H1 (cell line): ENCODE results near the gene PCID2. TPM values are rescaled to one million over a fixed set of nuclear protein-coding genes. Genes with fewer than 3 reads are reported as not detected.

ENCODE experiments used
- CTCF ChIA-PET: fragments of 300-600 bp; sonication (Branson Sonifier 250); formaldehyde crosslinking; loops from one replicate; lab custom pipeline; 2021; ENCODE audit not compliant: partially characterized antibody; lab: Charles Lee
- POLR2A ChIA-PET: fragments of 300-600 bp; sonication (Branson Sonifier 250); formaldehyde crosslinking; loops from one replicate; lab custom pipeline; 2021; ENCODE audit warnings: inconsistent platforms; ENCODE audit not compliant: partially characterized antibody; lab: Charles Lee
- DNase-seq, 2 experiments: peaks; one replicate each; pipeline versions ENCODE4 v3.0.0 to v3.0.0-alpha.2; 2010 to 2022; ENCODE audit warnings: low spot score in 2 of 2, low read depth in 1 of 2, mixed read lengths in 1 of 2
- FAIRE-seq: peaks from 2 replicates; lab custom pipeline; 2011; peaks lifted over from hg19 to GRCh38; lab: Jason Lieb, UNC
- H2AFZ ChIP-seq: 2 replicates; pipeline ENCODE4 v1.8.1; 2012; ENCODE audit warnings: low read length, inconsistent platforms
- H2AK5ac ChIP-seq: 2 replicates; pipeline ENCODE4 v1.6.1; 2013; ENCODE audit warnings: low read depth, low read length
- H2BK120ac ChIP-seq: replicated peaks from 2 replicates; pipeline ENCODE3; 2013; ENCODE audit warnings: low read depth, low read length, inconsistent platforms
- H2BK12ac ChIP-seq: 2 replicates; pipeline ENCODE4 v1.6.1; 2013; ENCODE audit warnings: low read depth, low read length
- H2BK15ac ChIP-seq: 2 replicates; pipeline ENCODE4 v1.6.1; 2013; ENCODE audit warnings: low read length
- H2BK20ac ChIP-seq: 2 replicates; pipeline ENCODE4 v1.6.1; 2013; ENCODE audit warnings: low read length
- H2BK5ac ChIP-seq: 2 replicates; pipeline ENCODE4 v1.6.1; 2013; ENCODE audit warnings: low read depth, low read length
- H3K14ac ChIP-seq: 2 replicates; pipeline ENCODE4 v1.6.1; 2013; ENCODE audit warnings: inconsistent platforms; ENCODE audit not compliant: insufficient read length
- H3K18ac ChIP-seq: 2 replicates; pipeline ENCODE4 v1.6.1; 2013; ENCODE audit warnings: low read length; ENCODE audit errors: extremely low read depth
- H3K23ac ChIP-seq: 2 replicates; pipeline ENCODE4 v1.6.1; 2013; ENCODE audit warnings: inconsistent platforms; ENCODE audit not compliant: insufficient read length
- H3K23me2 ChIP-seq: 2 replicates; pipeline ENCODE4 v1.6.1; 2013; ENCODE audit warnings: low read depth, low read length
- H3K27ac ChIP-seq: 2 replicates; pipeline ENCODE4 v1.6.1; 2011; ENCODE audit warnings: low read depth, low read length, inconsistent platforms
- H3K27me3 ChIP-seq, 4 experiments: replicated peaks in 1 of 4; 1 replicate in 1 of 4; 2 replicates in 3 of 4; pipeline versions ENCODE4 v1.6.1 to v1.8.1; 2011 to 2013; ENCODE audit warnings: low read length in 3 of 4, mild to moderate bottlenecking in 3 of 4, inconsistent platforms in 2 of 4, mixed read lengths in 2 of 4, moderate library complexity in 1 of 4; ENCODE audit not compliant: control insufficient read depth in 3 of 4, insufficient read depth in 3 of 4; ENCODE audit errors: extremely low read depth in 1 of 4
- H3K36me3 ChIP-seq, 4 experiments: 2 replicates each; pipeline versions ENCODE4 v1.6.1 to v1.8.1; 2011 to 2013; ENCODE audit warnings: mild to moderate bottlenecking in 4 of 4, low read length in 3 of 4, moderate library complexity in 2 of 4, control low read depth in 1 of 4, inconsistent platforms in 1 of 4; ENCODE audit not compliant: insufficient read depth in 4 of 4, control insufficient read depth in 2 of 4
- H3K4ac ChIP-seq: replicated peaks from 2 replicates; pipeline ENCODE3; 2013; ENCODE audit warnings: low read length, low read depth, mixed read lengths, inconsistent platforms; ENCODE audit not compliant: insufficient read length
- H3K4me1 ChIP-seq, 4 experiments: replicated peaks in 1 of 4; 1 replicate in 1 of 4; 2 replicates in 3 of 4; pipeline versions ENCODE4 v1.6.1 to v1.8.1; 2011 to 2013; ENCODE audit warnings: low read length in 3 of 4, inconsistent platforms in 2 of 4, mixed read lengths in 1 of 4; ENCODE audit not compliant: insufficient read depth in 4 of 4, control insufficient read depth in 3 of 4
- H3K4me2 ChIP-seq, 2 experiments: 2 replicates each; pipeline versions ENCODE4 v1.6.1 to v1.8.1; 2011 to 2013; ENCODE audit warnings: low read depth in 2 of 2, low read length in 2 of 2, control low read depth in 1 of 2, inconsistent platforms in 1 of 2, mild to moderate bottlenecking in 1 of 2; ENCODE audit not compliant: insufficient read depth in 1 of 2
- H3K4me3 ChIP-seq, 4 experiments: fragments of 200-600, 300-600 bp in 1 of 4; sonication (generic), shearing (Covaris generic), sonication (Bioruptor Twin) in 1 of 4; 2 replicates each; pipeline versions ENCODE4 v1.5.1 to v1.8.1; 2011 to 2016; ENCODE audit warnings: low read length in 4 of 4, low read depth in 3 of 4, control low read depth in 2 of 4, inconsistent platforms in 2 of 4, mild to moderate bottlenecking in 2 of 4, mixed read lengths in 1 of 4, moderate library complexity in 1 of 4; ENCODE audit not compliant: insufficient read depth in 2 of 4; ENCODE audit errors: extremely low read depth in 1 of 4
- H3K56ac ChIP-seq: replicated peaks from 2 replicates; pipeline ENCODE3; 2013; ENCODE audit warnings: low read depth, mild to moderate bottlenecking, mixed read lengths, low read length, inconsistent platforms; ENCODE audit not compliant: insufficient read length
- H3K79me1 ChIP-seq: 2 replicates; pipeline ENCODE4 v1.6.1; 2013; ENCODE audit warnings: low read depth, low read length, control low read depth
- H3K79me2 ChIP-seq, 2 experiments: 2 replicates each; pipeline versions ENCODE4 v1.6.1 to v1.8.1; 2012 to 2013; ENCODE audit warnings: low read length in 2 of 2, mild to moderate bottlenecking in 2 of 2, inconsistent platforms in 1 of 2; ENCODE audit not compliant: insufficient read depth in 2 of 2, control insufficient read depth in 1 of 2
- H3K9ac ChIP-seq, 4 experiments: replicated peaks in 1 of 4; 1 replicate in 1 of 4; 2 replicates in 3 of 4; pipeline versions ENCODE4 v1.6.1 to v1.8.1; 2011 to 2013; ENCODE audit warnings: low read depth in 3 of 4, low read length in 3 of 4, control low read depth in 2 of 4, mild to moderate bottlenecking in 2 of 4, moderate library complexity in 2 of 4, inconsistent platforms in 1 of 4; ENCODE audit errors: extremely low read depth in 1 of 4
- H3K9me3 ChIP-seq, 2 experiments: 2 replicates each; pipeline versions ENCODE4 v1.6.1 to v1.8.1; 2012 to 2013; ENCODE audit warnings: mild to moderate bottlenecking in 2 of 2, moderate library complexity in 2 of 2, control low read depth in 1 of 2, inconsistent platforms in 1 of 2, low read depth in 1 of 2, low read length in 1 of 2, mixed read lengths in 1 of 2; ENCODE audit not compliant: insufficient read depth in 2 of 2
- H4K20me1 ChIP-seq, 2 experiments: replicated peaks in 1 of 2; 2 replicates each; pipeline versions ENCODE3 to v1.8.1; 2011 to 2013; ENCODE audit warnings: inconsistent platforms in 2 of 2, low read length in 2 of 2, mild to moderate bottlenecking in 1 of 2; ENCODE audit not compliant: insufficient read depth in 2 of 2, control insufficient read depth in 1 of 2
- H4K5ac ChIP-seq: 2 replicates; pipeline ENCODE4 v1.6.1; 2013; ENCODE audit warnings: low read length, low read depth, mixed read lengths, inconsistent platforms; ENCODE audit not compliant: insufficient read length
- H4K8ac ChIP-seq: 2 replicates; pipeline ENCODE4 v1.8.0; 2013; ENCODE audit warnings: mild to moderate bottlenecking, moderate library complexity, low read length, inconsistent platforms; ENCODE audit not compliant: insufficient read depth; ENCODE audit errors: extremely low read depth
- H4K91ac ChIP-seq: replicated peaks from 2 replicates; pipeline ENCODE3; 2013; ENCODE audit warnings: low read length, mixed read lengths, inconsistent platforms; ENCODE audit not compliant: insufficient read length
- CTCF ChIP-seq, 3 experiments: IDR thresholded peaks; 1 replicate in 2 of 3; 2 replicates in 1 of 3; pipeline versions ENCODE4 v1.5.1 to v1.6.1; 2011; ENCODE audit warnings: low read length in 3 of 3, mild to moderate bottlenecking in 3 of 3, inconsistent platforms in 2 of 3, low read depth in 1 of 3, moderate library complexity in 1 of 3; ENCODE audit not compliant: insufficient read depth in 1 of 3; ENCODE audit errors: control extremely low read depth in 1 of 3
- E2F6 ChIP-seq: IDR thresholded peaks from 2 replicates; pipeline ENCODE4 v1.6.1; 2012; ENCODE audit warnings: inconsistent platforms
- EP300 ChIP-seq, 2 experiments: IDR thresholded peaks; 1 replicate in 1 of 2; 2 replicates in 1 of 2; pipeline ENCODE4 v1.6.1; 2011 to 2012; ENCODE audit warnings: low read depth in 2 of 2, low read length in 2 of 2, mild to moderate bottlenecking in 2 of 2, borderline replicate concordance in 1 of 2, inconsistent platforms in 1 of 2, moderate library complexity in 1 of 2
- JUND ChIP-seq: IDR thresholded peaks from 2 replicates; pipeline ENCODE4 v1.6.1; 2011; ENCODE audit warnings: mild to moderate bottlenecking, improper control_type of control experiment, low read length
- KDM5A ChIP-seq: fragments of 200-600 bp; IDR thresholded peaks from 2 replicates; pipeline ENCODE4 v1.7.1; 2012; ENCODE audit warnings: mild to moderate bottlenecking, low read length, inconsistent platforms, mixed read lengths
- MAX ChIP-seq: IDR thresholded peaks from 2 replicates; pipeline ENCODE4 v1.6.1; 2012; ENCODE audit warnings: inconsistent platforms
- POU5F1 ChIP-seq: IDR thresholded peaks from 2 replicates; pipeline ENCODE4 v1.6.1; 2011; ENCODE audit warnings: low read depth, mild to moderate bottlenecking, low read length, moderate library complexity
- RBBP5 ChIP-seq: IDR thresholded peaks from 2 replicates; pipeline ENCODE4 v1.7.1; 2012; ENCODE audit warnings: low read depth, mild to moderate bottlenecking, inconsistent platforms, low read length, moderate library complexity, borderline replicate concordance
- SP1 ChIP-seq: IDR thresholded peaks from 2 replicates; pipeline ENCODE4 v1.6.1; 2011; ENCODE audit warnings: low read depth, low read length
- ZNF274 ChIP-seq: IDR thresholded peaks from 2 replicates; pipeline ENCODE4 v1.7.0; 2012; ENCODE audit warnings: low read length, borderline replicate concordance; ENCODE audit errors: extremely low read depth
- WGBS, 2 experiments: shearing (Covaris generic) in 1 of 2; methylation state at CpG; one replicate each; pipeline versions ENCODE4 v1.1.6 to v1.1.7; 2013 to 2015; ENCODE audit warnings: low lambda C conversion rate in 2 of 2, mixed read lengths in 2 of 2, inconsistent platforms in 1 of 2, low coverage in 1 of 2, missing lambda C conversion rate in 1 of 2; ENCODE audit not compliant: insufficient replicate concordance in 2 of 2, insufficient coverage in 1 of 2, insufficient read length in 1 of 2; ENCODE audit errors: extremely low coverage in 1 of 2, missing lambda C conversion rate in 1 of 2; 5-methylcytosine and 5-hydroxymethylcytosine counted together
- polyA plus RNA-seq, 7 experiments: library from polyadenylated mRNA; depleted of rRNA in 3 of 7; stranded (reverse) in 5 of 7; unstranded in 2 of 7; fragments of >200 nt in 5 of 7; fragments of 200-250 nt in 2 of 7; gene quantifications; 1 replicate in 5 of 7; 2 replicates in 1 of 7; 4 replicates in 1 of 7; pipeline versions ENCODE4 v1.2.1 to v1.2.3, GENCODE V29; 2011 to 2013; ENCODE audit warnings: missing spikeins in 2 of 7, mixed read lengths in 2 of 7
- total RNA-seq: library from RNA; stranded (reverse); fragmentation: NEBNext Ultra II Directional; extraction: Animal tissue kit (Norgen Biotek cat#: 25700); gene quantifications from 2 replicates; pipeline ENCODE4 v1.2.1, GENCODE V29; 2021

Gene PCID2
- total and polyA plus RNA-seq, 2 of the 8 experiments (the other 6 are each of a cell fraction or from before 2014, with no cell fraction given), result 72.4 to 72.8 TPM

- Histone ChIP-seq H2BK15ac (no peak overlapping the region), H2BK12ac (no peak overlapping the region), H2BK20ac (no peak overlapping the region), H3K27me3 (no peaks in the 10 kb centered on the region), H3K56ac (no peak overlapping the region), H2BK120ac (no peak overlapping the region), H4K8ac (no peak overlapping the region), H3K36me3 (no peaks in the 10 kb centered on the region), H3K14ac (no peak overlapping the region), H3K9me3 (no peaks in the 10 kb centered on the region), H2AK5ac (no peak overlapping the region), H3K4me2 (no peak overlapping the region), H3K79me1 (no peaks in the 10 kb centered on the region), H3K9ac (no peak overlapping the region), H3K23ac (no peak overlapping the region), H3K18ac (no peak overlapping the region), H3K79me2 (no peaks in the 10 kb centered on the region), H2AFZ (no peak overlapping the region), H3K4me3 (no peak overlapping the region), H4K5ac (no peak overlapping the region), H2BK5ac (no peak overlapping the region), H4K20me1 (no peaks in the 10 kb centered on the region), H4K91ac (no peak overlapping the region), H3K4ac (no peak overlapping the region), H3K27ac (no peak overlapping the region), H3K4me1 (peaks cover 0 to 2% (median under 1%) of the 10 kb centered on the region in 4 experiments; a peak in 3 of 7 replicates), H3K23me2 (no peaks in the 10 kb centered on the region)
- FAIRE-seq, result no peak
- WGBS, 2 experiments, result 96% methylated on average over 7 of the region's 7 CpGs; no CpG with 5 or more reads in 1 of the 2 experiments
- TF ChIP-seq RBBP5, result no peak
- no peak for TF ChIP-seq POU5F1
- no peak for TF ChIP-seq KDM5A
- TF ChIP-seq EP300 (IDR thresholded peaks at IDR 0.05; ENCODE audit: borderline replicate concordance in 1 of 2, low read depth in 2 of 2, low read length in 2 of 2), result no peak
- TF ChIP-seq SP1, result no peak
- TF ChIP-seq ZNF274, result no peak
- no peak for TF ChIP-seq JUND
- no peak for TF ChIP-seq CTCF (IDR thresholded peaks at IDR 0.05; ENCODE audit: control extremely low read depth in 1 of 3, insufficient read depth in 1 of 3, low read depth in 1 of 3, low read length in 3 of 3)
- TF ChIP-seq MAX, result no peak
- no peak for TF ChIP-seq E2F6
- DNase-seq, result no peak
- POLR2A ChIA-PET, result interaction anchor here (0.6 to 1.3 kb wide), 2 partner anchors 67 to 119 kb away, joined by 3 read pairs; partner anchors contain the start of gene CUL4A
- CTCF ChIA-PET, result interaction anchor here (0.6 to 1.5 kb wide), 8 partner anchors 13 to 780 kb away, joined by 3 to 6 read pairs (median 3); no protein-coding TSS in a partner anchor
Measured at GRCh38 chr13:113142876-113143275, 65.6 kb downstream of the PCID2 start.
